MCF 10A (cell line): ENCODE data around the gene STK31. TPM values are rescaled to one million over a fixed set of nuclear protein-coding genes. Genes with fewer than 3 reads are reported as not detected.

Source experiments
- BruUV-seq: library from RNA; stranded (reverse); fragments of 400-500 nt; replicated peaks from 2 replicates; lab custom pipeline; 2021; lab: Mats Ljungman, UMichigan
- CTCF ChIA-PET: fragments of 300-600 bp; sonication (Branson Sonifier 250); formaldehyde crosslinking; extraction: SDS; loops from one replicate; lab custom pipeline; 2021; ENCODE audit warnings: antibody characterized with exemption, inconsistent platforms; lab: Yijun Ruan, JAX
- POLR2A ChIA-PET: fragments of 300-600, 350-650 bp; sonication (Branson Sonifier 250); formaldehyde crosslinking; extraction: SDS; loops from one replicate; lab custom pipeline; 2020; ENCODE audit warnings: antibody characterized with exemption, inconsistent platforms; lab: Yijun Ruan, JAX
- DNase-seq: peaks from one replicate; pipeline ENCODE4 v3.0.0-alpha.2; 2018; ENCODE audit not compliant: unreplicated experiment
- H3K27ac Mint-ChIP-seq: one replicate; pipeline ENCODE4 v1.8.0; 2022; ENCODE audit warnings: mild to moderate bottlenecking, low read depth, mixed read lengths; ENCODE audit not compliant: unreplicated experiment
- H3K27me3 Mint-ChIP-seq: one replicate; pipeline ENCODE4 v1.8.0; 2022; ENCODE audit warnings: mixed read lengths; ENCODE audit not compliant: insufficient read depth, unreplicated experiment
- H3K36me3 Mint-ChIP-seq: one replicate; pipeline ENCODE4 v1.8.0; 2022; ENCODE audit warnings: mild to moderate bottlenecking, moderate library complexity, mixed read lengths; ENCODE audit not compliant: insufficient read depth, unreplicated experiment
- H3K4me1 Mint-ChIP-seq: one replicate; pipeline ENCODE4 v1.8.0; 2022; ENCODE audit warnings: mixed read lengths; ENCODE audit not compliant: insufficient read depth, unreplicated experiment
- H3K4me3 Mint-ChIP-seq: one replicate; pipeline ENCODE4 v1.8.0; 2022; ENCODE audit warnings: mild to moderate bottlenecking, moderate library complexity, mixed read lengths; ENCODE audit not compliant: unreplicated experiment
- H3K9me3 Mint-ChIP-seq: one replicate; pipeline ENCODE4 v1.8.0; 2022; ENCODE audit warnings: mixed read lengths; ENCODE audit not compliant: unreplicated experiment
- CTCF ChIP-seq: fragments of 200-600 bp; IDR thresholded peaks from one replicate; pipeline ENCODE4 v1.8.0; 2022; ENCODE audit warnings: antibody characterized with exemption, mild to moderate bottlenecking; ENCODE audit not compliant: unreplicated experiment
- intact Hi-C: fragments of 100-400 bp; cut with micrococcal nuclease; formaldehyde crosslinking; loops from 2 replicates; pipeline ENCODE4 v1.14.1; 2022
- total RNA-seq: library from RNA; stranded (reverse); gene quantifications from 2 replicates; pipeline ENCODE4 v1.2.3, GENCODE V29; 2022

The STK31 gene
- total RNA-seq, 1 experiment from 2014 or later, result not detected

GRCh38 chr7:23685731-23686130, 24.3 kb upstream of the STK31 start:
- Mint-ChIP-seq H3K4me3 (no peak overlapping the region), H3K36me3 (no peaks in the 10 kb centered on the region), H3K27me3 (no peaks in the 10 kb centered on the region), H3K9me3 (no peaks in the 10 kb centered on the region), H3K27ac (peak overlapping the region; percentile 46), H3K4me1 (no peaks in the 10 kb centered on the region)
- intact Hi-C loops, result no loop called here
- no peak for TF ChIP-seq CTCF
- ChIA-PET POLR2A (no interaction called here), CTCF (interaction anchor here (0.6 to 1.4 kb wide), 3 partner anchors 11 to 1762 kb away, joined by 3 to 6 read pairs (median 4); no protein-coding TSS in a partner anchor)
- no TSS peak for BruUV-seq
- no peak for DNase-seq

GRCh38 chr7:23687011-23687410, 23.0 kb upstream of the STK31 start:
- Mint-ChIP-seq H3K4me1 (no peaks in the 10 kb centered on the region), H3K27ac (no peak overlapping the region), H3K4me3 (no peak overlapping the region), H3K36me3 (no peaks in the 10 kb centered on the region), H3K9me3 (no peaks in the 10 kb centered on the region), H3K27me3 (no peaks in the 10 kb centered on the region)
- ChIA-PET POLR2A (no interaction called here), CTCF (interaction anchor here (0.6 to 0.9 kb wide), 3 partner anchors 9 to 116 kb away, joined by 3 to 5 read pairs (median 3); no protein-coding TSS in a partner anchor)
- no TSS peak for BruUV-seq
- intact Hi-C loops, result no loop called here
- TF ChIP-seq CTCF, result no peak
- no peak for DNase-seq

GRCh38 chr7:23689165-23689564, 20.9 kb upstream of the STK31 start:
- H3K9me3 Mint-ChIP-seq, result no peaks in the 10 kb centered on the region
- no TSS peak for BruUV-seq
- H3K27me3 Mint-ChIP-seq, result no peaks in the 10 kb centered on the region
- ChIA-PET POLR2A (no interaction called here), CTCF (no interaction called here)
- H3K27ac Mint-ChIP-seq, result no peak overlapping the region
- intact Hi-C loops, result no loop called here
- no peak overlapping the region for H3K4me3 Mint-ChIP-seq
- no peak for DNase-seq
- H3K36me3 Mint-ChIP-seq, result no peaks in the 10 kb centered on the region
- no peaks in the 10 kb centered on the region for H3K4me1 Mint-ChIP-seq
- TF ChIP-seq CTCF, result no peak

- H3K27ac Mint-ChIP-seq, result no peak overlapping the region
- H3K9me3 Mint-ChIP-seq, result no peaks in the 10 kb centered on the region
- TF ChIP-seq CTCF, result no peak
- POLR2A ChIA-PET, result no interaction called here
- CTCF ChIA-PET, result interaction anchor here (0.7 kb wide), 1 partner anchor 415 kb away, joined by 4 read pairs; no protein-coding TSS in a partner anchor
- H3K36me3 Mint-ChIP-seq, result no peaks in the 10 kb centered on the region
- H3K27me3 Mint-ChIP-seq, result no peaks in the 10 kb centered on the region
- intact Hi-C loops, result no loop called here
- no TSS peak for BruUV-seq
- no peaks in the 10 kb centered on the region for H3K4me1 Mint-ChIP-seq
- DNase-seq, result no peak
- H3K4me3 Mint-ChIP-seq, result no peak overlapping the region
Observed at GRCh38 chr7:23691320-23691719, 18.7 kb upstream of the STK31 start.
